IMR-90 (cell line): ENCODE data around the gene HMG20A. TPM values are rescaled to one million over a fixed set of nuclear protein-coding genes. Genes with fewer than 3 reads are reported as not detected.

Experiments
- ATAC-seq: fragments of 200-7000 bp; cut with Tn5 transposase; 2 replicates; pipeline ENCODE4 v1.9.1; 2020; ENCODE audit warnings: low read depth, mild to moderate bottlenecking, moderate library complexity
- BruUV-seq: library from RNA; stranded (reverse); fragments of 400-500 nt; replicated peaks from 2 replicates; lab custom pipeline; 2021; lab: Mats Ljungman, UMichigan
- CTCF ChIA-PET: fragments of 300-600 bp; formaldehyde crosslinking; extraction: SDS; loops from one replicate; lab custom pipeline; 2021; ENCODE audit warnings: antibody characterized with exemption; lab: Yijun Ruan, JAX
- POLR2A ChIA-PET: fragments of 300-600 bp; sonication (Branson Sonifier 250); formaldehyde crosslinking; loops from one replicate; lab custom pipeline; 2022; ENCODE audit warnings: antibody characterized with exemption; ENCODE audit not compliant: unreplicated experiment; lab: Charles Lee
- DNase-seq: peaks from one replicate; pipeline ENCODE4 v3.0.0; 2013
- H2AFZ ChIP-seq: replicated peaks from 2 replicates; pipeline ENCODE3; 2013; ENCODE audit warnings: low read length, mild to moderate bottlenecking; ENCODE audit not compliant: poor library complexity
- H2AK5ac ChIP-seq: 2 replicates; pipeline ENCODE4 v1.6.1; 2013; ENCODE audit warnings: low read depth, low read length, inconsistent platforms
- H2AK9ac ChIP-seq: replicated peaks from 2 replicates; pipeline ENCODE3; 2013; ENCODE audit warnings: mild to moderate bottlenecking, low read depth, low read length, moderate library complexity; ENCODE audit not compliant: poor library complexity
- H2BK120ac ChIP-seq: 2 replicates; pipeline ENCODE4 v1.6.1; 2013; ENCODE audit warnings: low read depth, low read length, inconsistent platforms
- H2BK15ac ChIP-seq: 3 replicates; pipeline ENCODE4 v1.6.1; 2013; ENCODE audit warnings: low read depth, low read length, inconsistent platforms
- H2BK20ac ChIP-seq: 2 replicates; pipeline ENCODE4 v1.6.1; 2013; ENCODE audit warnings: low read depth, mild to moderate bottlenecking, inconsistent platforms, low read length, moderate library complexity
- H2BK5ac ChIP-seq: 2 replicates; pipeline ENCODE4 v1.6.1; 2013; ENCODE audit warnings: mild to moderate bottlenecking, low read depth, low read length, inconsistent platforms; ENCODE audit not compliant: poor library complexity, severe bottlenecking
- H3K14ac ChIP-seq: replicated peaks from 2 replicates; pipeline ENCODE4 v1.6.1; 2013; ENCODE audit warnings: low read depth, low read length, inconsistent platforms
- H3K18ac ChIP-seq: 2 replicates; pipeline ENCODE4 v1.6.1; 2013; ENCODE audit warnings: low read depth, low read length, control low read depth
- H3K23ac ChIP-seq: 2 replicates; pipeline ENCODE4 v1.6.1; 2013; ENCODE audit warnings: low read depth, low read length, inconsistent platforms
- H3K27ac ChIP-seq: 2 replicates; pipeline ENCODE4 v1.5.1; 2013; ENCODE audit warnings: mild to moderate bottlenecking, control low read depth, low read length; ENCODE audit not compliant: insufficient read depth
- H3K27me3 ChIP-seq: 2 replicates; pipeline ENCODE4 v1.6.1; 2013; ENCODE audit warnings: low read length; ENCODE audit not compliant: control insufficient read depth, insufficient read depth
- H3K36me3 ChIP-seq: 2 replicates; pipeline ENCODE4 v1.6.1; 2013; ENCODE audit warnings: low read length, mixed read lengths; ENCODE audit not compliant: control insufficient read depth, insufficient read depth
- H3K4ac ChIP-seq: 2 replicates; pipeline ENCODE4 v1.6.1; 2013; ENCODE audit warnings: low read depth, low read length, inconsistent platforms
- H3K4me1 ChIP-seq: 2 replicates; pipeline ENCODE4 v1.6.1; 2013; ENCODE audit warnings: low read length, mixed read lengths; ENCODE audit not compliant: control insufficient read depth, insufficient read depth
- H3K4me2 ChIP-seq: 2 replicates; pipeline ENCODE4 v1.6.1; 2013; ENCODE audit warnings: low read depth, mild to moderate bottlenecking, control low read depth, low read length, moderate library complexity
- H3K4me3 ChIP-seq: 2 replicates; pipeline ENCODE4 v1.5.1; 2013; ENCODE audit warnings: low read depth, mild to moderate bottlenecking, control low read depth, low read length, moderate library complexity; ENCODE audit not compliant: insufficient read depth
- H3K56ac ChIP-seq: 2 replicates; pipeline ENCODE4 v1.6.1; 2013; ENCODE audit warnings: low read length, inconsistent platforms; ENCODE audit not compliant: insufficient read depth; ENCODE audit errors: extremely low read depth
- H3K79me1 ChIP-seq, 2 experiments: 2 replicates each; pipeline ENCODE4 v1.6.1; 2013; ENCODE audit warnings: low read length in 2 of 2, inconsistent platforms in 1 of 2, low read depth in 1 of 2
- H3K9ac ChIP-seq: 2 replicates; pipeline ENCODE4 v1.6.1; 2013; ENCODE audit warnings: low read depth, low read length, control low read depth
- H3K9me1 ChIP-seq: 2 replicates; pipeline ENCODE4 v1.6.1; 2013; ENCODE audit warnings: low read length, inconsistent platforms; ENCODE audit not compliant: insufficient read depth
- H3K9me3 ChIP-seq: 2 replicates; pipeline ENCODE4 v1.6.1; 2013; ENCODE audit warnings: low read length; ENCODE audit not compliant: control insufficient read depth, insufficient read depth
- H4K20me1 ChIP-seq: 2 replicates; pipeline ENCODE4 v1.6.1; 2013; ENCODE audit warnings: low read length, inconsistent platforms; ENCODE audit not compliant: insufficient read depth
- H4K5ac ChIP-seq: 2 replicates; pipeline ENCODE4 v1.6.1; 2013; ENCODE audit warnings: mild to moderate bottlenecking, low read depth, low read length, control low read depth
- H4K8ac ChIP-seq, 2 experiments: 2 replicates each; pipeline ENCODE4 v1.6.1; 2013; ENCODE audit warnings: low read depth in 2 of 2, low read length in 2 of 2, control low read depth in 1 of 2, inconsistent platforms in 1 of 2
- H4K91ac ChIP-seq: 2 replicates; pipeline ENCODE4 v1.6.1; 2013; ENCODE audit warnings: low read depth, low read length, inconsistent platforms; ENCODE audit not compliant: insufficient read depth
- BHLHE40 ChIP-seq: fragments of 150-350 bp; IDR thresholded peaks from 2 replicates; pipeline ENCODE4 v1.6.1; 2016; ENCODE audit warnings: mild to moderate bottlenecking, low read depth, low read length
- CEBPB ChIP-seq: IDR thresholded peaks from 2 replicates; pipeline ENCODE4 v1.6.1; 2012; ENCODE audit warnings: low read depth, low read length, improper control_type of control experiment
- CHD1 ChIP-seq: IDR thresholded peaks from 2 replicates; pipeline ENCODE4 v1.6.1; 2012; ENCODE audit warnings: low read depth, low read length, improper control_type of control experiment
- FOS ChIP-seq: fragments of 150-350 bp; IDR thresholded peaks from 2 replicates; pipeline ENCODE4 v1.6.1; 2016; ENCODE audit warnings: low read depth, low read length
- MAFK ChIP-seq: IDR thresholded peaks from 2 replicates; pipeline ENCODE4 v1.6.1; 2012; ENCODE audit warnings: low read depth, low read length, improper control_type of control experiment
- MAZ ChIP-seq: IDR thresholded peaks from 2 replicates; pipeline ENCODE4 v1.6.1; 2012; ENCODE audit warnings: low read depth, mild to moderate bottlenecking, low read length, improper control_type of control experiment, moderate library complexity, borderline replicate concordance
- MXI1 ChIP-seq: IDR thresholded peaks from 2 replicates; pipeline ENCODE4 v1.6.1; 2012; ENCODE audit warnings: low read depth, mild to moderate bottlenecking, low read length, moderate library complexity, borderline replicate concordance
- NFE2L2 ChIP-seq: fragments of 150-350 bp; IDR thresholded peaks from 2 replicates; pipeline ENCODE4 v1.6.1; 2016; ENCODE audit warnings: low read depth, mild to moderate bottlenecking, low read length
- POLR2A ChIP-seq: IDR thresholded peaks from 2 replicates; pipeline ENCODE4 v1.6.1; 2012; ENCODE audit warnings: mild to moderate bottlenecking, low read depth, low read length
- RAD21 ChIP-seq: IDR thresholded peaks from 2 replicates; pipeline ENCODE4 v1.6.1; 2012; ENCODE audit warnings: low read length, improper control_type of control experiment
- RCOR1 ChIP-seq: IDR thresholded peaks from 2 replicates; pipeline ENCODE4 v1.6.1; 2012; ENCODE audit warnings: mild to moderate bottlenecking, low read length, improper control_type of control experiment; ENCODE audit not compliant: insufficient replicate concordance
- RFX5 ChIP-seq: IDR thresholded peaks from 2 replicates; pipeline ENCODE4 v1.8.0; 2012; ENCODE audit warnings: low read depth, mild to moderate bottlenecking, low read length, moderate library complexity
- SMC3 ChIP-seq: fragments of 150-350 bp; IDR thresholded peaks from 2 replicates; pipeline ENCODE4 v1.6.1; 2016; ENCODE audit warnings: low read depth, mild to moderate bottlenecking, antibody characterized with exemption, low read length, moderate library complexity
- WGBS, 2 experiments: methylation state at CpG; one replicate each; pipeline versions ENCODE4 v1.1.5 to v1.1.7; 2013; ENCODE audit warnings: missing lambda C conversion rate in 2 of 2; ENCODE audit not compliant: insufficient read length in 1 of 2; ENCODE audit errors: extremely low coverage in 2 of 2; 5-methylcytosine and 5-hydroxymethylcytosine counted together
- dilution Hi-C: fragments of 300-500 bp; cut with HindIII; formaldehyde crosslinking; loops from one replicate; pipeline ENCODE4 v1.14.3; 2018; ENCODE audit warnings: low sequenced_read_pairs; ENCODE audit not compliant: unreplicated experiment
- in situ Hi-C: fragments of 300-500 bp; cut with MboI; formaldehyde crosslinking; loops from 3 replicates; pipeline ENCODE4 v1.14.3; 2019; ENCODE audit warnings: low sequenced_read_pairs, inconsistent platforms, mixed read lengths
- intact Hi-C: fragments of 100-400 bp; cut with micrococcal nuclease; formaldehyde crosslinking; loops from 2 replicates; pipeline ENCODE4 v1.10.0; 2022
- polyA plus RNA-seq, 3 experiments: library from polyadenylated mRNA; depleted of rRNA; stranded (reverse); fragments of >200 nt; gene quantifications; 2 replicates each; pipeline ENCODE4 v1.2.3, GENCODE V29; 2012; ENCODE audit warnings: low replicate concordance in 1 of 3
- total RNA-seq: library from RNA; depleted of rRNA; stranded (reverse); fragments of >200 nt; gene quantifications from 2 replicates; pipeline ENCODE4 v1.2.3, GENCODE V29; 2012
- TF ChIP-seq, protein P1 (sequence below): fragments of 150-350 bp; IDR thresholded peaks from 2 replicates; pipeline ENCODE4 v1.6.1; 2017; ENCODE audit warnings: mild to moderate bottlenecking, antibody characterized with exemption, low read length, low read depth
- TF ChIP-seq, protein P2 (sequence below): fragments of 150-350 bp; IDR thresholded peaks from 2 replicates; pipeline ENCODE4 v1.6.1; 2016; ENCODE audit warnings: low read depth, mild to moderate bottlenecking, low read length, moderate library complexity, borderline replicate concordance
- TF ChIP-seq, protein P3 (sequence below): conservative IDR thresholded peaks from 2 replicates; pipeline ENCODE4 v1.5.1; 2012; ENCODE audit warnings: mild to moderate bottlenecking, low read depth, low read length, improper control_type of control experiment

Gene HMG20A
- total and polyA plus RNA-seq, 2 of the 4 experiments (the other 2 are of a cell fraction) = 22.3 to 25.3 TPM

DNA sequence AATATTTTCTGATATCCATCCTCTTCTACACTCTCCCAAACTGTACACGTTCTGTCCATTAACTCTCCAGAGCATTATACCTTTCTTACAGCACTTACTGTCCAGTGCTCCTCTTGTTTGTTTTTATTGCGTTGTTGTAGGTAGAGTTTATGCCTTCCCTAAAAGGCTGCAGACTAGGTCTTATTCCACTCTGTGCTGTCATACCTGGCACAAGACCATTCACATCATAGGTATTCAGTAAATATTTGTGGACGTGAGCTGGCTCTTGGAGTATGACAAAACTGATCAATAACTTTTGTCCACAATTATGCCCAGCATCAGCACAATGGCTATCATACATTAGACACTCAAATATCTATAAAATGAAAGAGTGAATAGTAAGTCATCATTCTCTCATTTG lies 4.4 kb downstream of the HMG20A start:
- CTCF ChIA-PET = no interaction called here
- no peak overlapping the region for H3K4me3 ChIP-seq
- H3K23ac ChIP-seq = no peak overlapping the region
- H3K4ac ChIP-seq = no peak overlapping the region
- H2AK9ac ChIP-seq = no peak overlapping the region
- H2AFZ ChIP-seq = no peak overlapping the region
- no peaks in the 10 kb centered on the region for H3K4me1 ChIP-seq
- WGBS, 2 experiments = no CpG with 5 or more reads among the region's 3 CpGs
- no peak overlapping the region for H3K14ac ChIP-seq
- TF ChIP-seq MAFK (no peak), CEBPB (no peak), BHLHE40 (no peak), RAD21 (no peak), POLR2A (no peak), MAZ (no peak), RCOR1 (no peak), NFE2L2 (no peak), FOS (no peak), MXI1 (no peak), RFX5 (no peak), CHD1 (no peak), SMC3 (no peak)
- TF ChIP-seq, protein P1, sequence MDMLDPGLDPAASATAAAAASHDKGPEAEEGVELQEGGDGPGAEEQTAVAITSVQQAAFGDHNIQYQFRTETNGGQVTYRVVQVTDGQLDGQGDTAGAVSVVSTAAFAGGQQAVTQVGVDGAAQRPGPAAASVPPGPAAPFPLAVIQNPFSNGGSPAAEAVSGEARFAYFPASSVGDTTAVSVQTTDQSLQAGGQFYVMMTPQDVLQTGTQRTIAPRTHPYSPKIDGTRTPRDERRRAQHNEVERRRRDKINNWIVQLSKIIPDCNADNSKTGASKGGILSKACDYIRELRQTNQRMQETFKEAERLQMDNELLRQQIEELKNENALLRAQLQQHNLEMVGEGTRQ = no peak
- TF ChIP-seq, protein P2, sequence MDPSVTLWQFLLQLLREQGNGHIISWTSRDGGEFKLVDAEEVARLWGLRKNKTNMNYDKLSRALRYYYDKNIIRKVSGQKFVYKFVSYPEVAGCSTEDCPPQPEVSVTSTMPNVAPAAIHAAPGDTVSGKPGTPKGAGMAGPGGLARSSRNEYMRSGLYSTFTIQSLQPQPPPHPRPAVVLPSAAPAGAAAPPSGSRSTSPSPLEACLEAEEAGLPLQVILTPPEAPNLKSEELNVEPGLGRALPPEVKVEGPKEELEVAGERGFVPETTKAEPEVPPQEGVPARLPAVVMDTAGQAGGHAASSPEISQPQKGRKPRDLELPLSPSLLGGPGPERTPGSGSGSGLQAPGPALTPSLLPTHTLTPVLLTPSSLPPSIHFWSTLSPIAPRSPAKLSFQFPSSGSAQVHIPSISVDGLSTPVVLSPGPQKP = no peak
- TF ChIP-seq, protein P3, sequence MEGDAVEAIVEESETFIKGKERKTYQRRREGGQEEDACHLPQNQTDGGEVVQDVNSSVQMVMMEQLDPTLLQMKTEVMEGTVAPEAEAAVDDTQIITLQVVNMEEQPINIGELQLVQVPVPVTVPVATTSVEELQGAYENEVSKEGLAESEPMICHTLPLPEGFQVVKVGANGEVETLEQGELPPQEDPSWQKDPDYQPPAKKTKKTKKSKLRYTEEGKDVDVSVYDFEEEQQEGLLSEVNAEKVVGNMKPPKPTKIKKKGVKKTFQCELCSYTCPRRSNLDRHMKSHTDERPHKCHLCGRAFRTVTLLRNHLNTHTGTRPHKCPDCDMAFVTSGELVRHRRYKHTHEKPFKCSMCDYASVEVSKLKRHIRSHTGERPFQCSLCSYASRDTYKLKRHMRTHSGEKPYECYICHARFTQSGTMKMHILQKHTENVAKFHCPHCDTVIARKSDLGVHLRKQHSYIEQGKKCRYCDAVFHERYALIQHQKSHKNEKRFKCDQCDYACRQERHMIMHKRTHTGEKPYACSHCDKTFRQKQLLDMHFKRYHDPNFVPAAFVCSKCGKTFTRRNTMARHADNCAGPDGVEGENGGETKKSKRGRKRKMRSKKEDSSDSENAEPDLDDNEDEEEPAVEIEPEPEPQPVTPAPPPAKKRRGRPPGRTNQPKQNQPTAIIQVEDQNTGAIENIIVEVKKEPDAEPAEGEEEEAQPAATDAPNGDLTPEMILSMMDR = no peak
- no peak overlapping the region for H3K27ac ChIP-seq
- H3K4me2 ChIP-seq = no peak overlapping the region
- no peak overlapping the region for H4K91ac ChIP-seq
- H4K8ac ChIP-seq = no peak overlapping the region
- H4K20me1 ChIP-seq = peaks cover 19% of the 10 kb centered on the region; the same call in 1 of the 2 replicates
- intact Hi-C loops = no loop called here
- H3K56ac ChIP-seq = no peak overlapping the region
- BruUV-seq = no TSS peak
- dilution Hi-C loops = no loop called here
- no peak overlapping the region for H2BK5ac ChIP-seq
- H2BK120ac ChIP-seq = no peak overlapping the region
- peaks cover 14 to 46% of the 10 kb centered on the region in 2 experiments for H3K79me1 ChIP-seq
- no peaks in the 10 kb centered on the region for H3K36me3 ChIP-seq
- DNase-seq = no peak
- in situ Hi-C loops = no loop called here
- H3K27me3 ChIP-seq = no peaks in the 10 kb centered on the region
- no peaks in the 10 kb centered on the region for H3K9me3 ChIP-seq
- no peak for ATAC-seq
- no peaks in the 10 kb centered on the region for H3K9me1 ChIP-seq
- no peak overlapping the region for H4K5ac ChIP-seq
- H2AK5ac ChIP-seq = no peak overlapping the region
- H3K18ac ChIP-seq = no peak overlapping the region
- H3K9ac ChIP-seq = no peak overlapping the region
- POLR2A ChIA-PET = no interaction called here
- H2BK15ac ChIP-seq = no peak overlapping the region
- H2BK20ac ChIP-seq = no peak overlapping the region
